TTC549 (cell line): ENCODE results near the gene SLC11A1.

ENCODE experiments used
- FAIRE-seq: peaks from 2 replicates; lab custom pipeline; 2012; peaks lifted over from hg19 to GRCh38; lab: Jason Lieb, UNC

SLC11A1 gene

GRCh38 chr2:218436992-218437391 is 54.9 kb downstream of the SLC11A1 start:
- no peak for FAIRE-seq

DNA sequence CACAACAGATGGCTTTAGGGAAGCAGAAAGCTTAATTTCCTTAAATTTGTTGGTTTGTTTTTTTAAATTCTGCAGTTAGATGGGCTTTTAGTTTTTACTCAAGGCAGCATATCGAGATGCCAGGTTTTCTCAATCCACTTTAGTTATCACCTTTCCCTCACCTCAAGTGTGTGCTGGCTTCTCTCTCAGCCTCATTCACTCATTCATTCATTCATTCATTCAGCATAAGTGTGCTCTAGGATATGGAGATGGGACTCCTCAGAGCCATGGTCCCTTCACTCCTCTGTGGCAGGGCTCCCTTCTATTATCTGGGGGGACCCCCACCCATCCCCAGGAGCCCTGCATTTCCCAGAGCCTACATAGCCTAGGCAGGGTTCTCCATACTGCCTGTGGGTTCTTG is 55.9 kb downstream of the SLC11A1 start:
- no peak for FAIRE-seq

- FAIRE-seq = no peak
These were observed 56.5 kb downstream of the SLC11A1 start for GRCh38 chr2:218438596-218438995.

DNA sequence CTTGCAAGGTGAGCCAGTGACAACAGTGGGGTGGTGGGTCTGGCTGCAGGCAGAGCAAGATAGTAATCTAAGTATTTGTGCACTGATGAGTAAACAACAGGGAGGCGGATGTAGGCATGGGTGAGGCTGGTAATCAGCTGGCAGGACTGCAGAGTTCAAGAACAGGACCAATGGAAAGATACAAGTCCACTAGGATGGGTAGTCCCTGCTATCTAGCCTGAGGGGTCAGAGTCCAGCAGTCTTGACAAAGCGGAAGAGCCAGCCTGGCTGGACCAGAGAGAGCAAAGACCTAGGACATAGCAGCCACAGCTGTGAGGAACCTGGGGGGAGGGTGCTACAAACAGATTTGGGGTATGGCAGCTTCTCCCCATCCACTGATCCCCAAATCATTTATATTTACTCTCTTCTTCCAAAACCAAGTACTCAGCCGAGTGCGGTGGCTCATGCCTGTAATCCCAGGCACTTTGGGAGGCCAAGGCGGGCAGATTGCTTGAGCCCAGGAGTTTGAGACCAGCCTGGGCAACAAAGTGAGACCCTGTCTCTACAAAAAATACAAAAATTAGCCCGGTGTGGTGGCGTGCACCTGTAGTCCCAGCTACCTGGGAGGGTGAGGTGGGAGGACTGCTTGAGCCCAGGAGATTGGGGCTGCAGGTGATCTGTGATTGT is 62.8 kb downstream of the SLC11A1 start:
- FAIRE-seq = no peak

DNA sequence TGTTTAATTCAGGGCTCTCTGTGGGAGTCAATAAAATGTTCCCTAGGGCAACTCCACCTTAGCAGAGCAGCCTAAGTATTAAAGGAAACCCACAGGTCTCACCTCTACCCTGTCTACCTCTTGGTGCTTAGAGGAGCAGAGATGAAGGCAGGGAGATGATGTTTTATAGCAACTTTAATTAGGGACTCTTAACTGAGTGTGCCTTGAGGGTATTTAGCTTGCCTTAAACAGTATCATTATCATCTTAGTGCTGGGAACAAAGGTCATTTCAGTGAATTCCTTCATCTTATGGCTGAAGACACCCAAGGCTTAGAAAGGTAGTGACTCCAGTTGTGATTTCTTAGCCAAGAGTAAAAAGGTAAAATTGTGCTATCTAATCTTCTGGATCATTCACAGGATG is 63.5 kb downstream of the SLC11A1 start:
- FAIRE-seq = no peak
